K562 (cell line): Measurements from ENCODE around the gene KIAA1958. TPM values are rescaled to one million over a fixed set of nuclear protein-coding genes. Genes with fewer than 3 reads are reported as not detected.

Experiments used
- ATAC-seq: fragments of 200-7000 bp; cut with Tn5 transposase; 3 replicates; pipeline ENCODE4 v1.9.1; 2020; ENCODE audit warnings: moderate library complexity
- BruUV-seq: library from RNA; stranded (reverse); fragments of 400-500 nt; replicated peaks from 2 replicates; lab custom pipeline; 2021; lab: Mats Ljungman, UMichigan
- CTCF ChIA-PET: fragments of 300-600 bp; formaldehyde crosslinking; extraction: SDS; loops from one replicate; lab custom pipeline; 2021; ENCODE audit warnings: low intra/inter-chr PET ratio; lab: Yijun Ruan, JAX
- POLR2A ChIA-PET: fragments of 300-600, 350-650 bp; sonication (Branson Sonifier 250); formaldehyde crosslinking; extraction: SDS; loops from one replicate; lab custom pipeline; 2021; ENCODE audit warnings: antibody characterized with exemption, inconsistent platforms; lab: Yijun Ruan, JAX
- DNase-seq, 4 experiments: peaks; one replicate each; pipeline versions ENCODE4 v3.0.0 to v3.0.0-alpha.2; 2011 to 2018; ENCODE audit warnings: low spot score in 3 of 4, mixed read lengths in 3 of 4; ENCODE audit errors: extremely low read depth in 1 of 4
- FAIRE-seq: peaks from 2 replicates; lab custom pipeline; 2011; peaks lifted over from hg19 to GRCh38; lab: Jason Lieb, UNC
- H2AFZ ChIP-seq: 2 replicates; pipeline ENCODE4 v1.6.0; 2011; ENCODE audit warnings: low read depth, low read length, control low read depth, inconsistent platforms
- H3K27ac ChIP-seq: fragments of 200-600 bp; 3 replicates; pipeline ENCODE4 v1.8.0; 2011; ENCODE audit warnings: low read depth, mild to moderate bottlenecking, control low read depth, inconsistent platforms, low read length, moderate library complexity, mixed read lengths; ENCODE audit errors: extremely low read depth
- H3K27me3 ChIP-seq, 2 experiments: fragments of 300-600 bp in 1 of 2; 2 replicates in 1 of 2; 3 replicates in 1 of 2; pipeline versions ENCODE4 v1.6.0 to v1.8.0; 2011; ENCODE audit warnings: inconsistent platforms in 2 of 2, low read length in 2 of 2, mild to moderate bottlenecking in 1 of 2, mixed read lengths in 1 of 2, moderate library complexity in 1 of 2; ENCODE audit not compliant: control insufficient read depth in 2 of 2, insufficient read depth in 2 of 2
- H3K36me3 ChIP-seq: fragments of 300-600 bp; 3 replicates; pipeline ENCODE4 v1.8.0; 2011; ENCODE audit warnings: mild to moderate bottlenecking, low read length, inconsistent platforms; ENCODE audit not compliant: control insufficient read depth, insufficient read depth
- H3K4me1 ChIP-seq, 2 experiments: fragments of 200-600 bp in 1 of 2; replicated peaks in 1 of 2; 2 replicates in 1 of 2; 3 replicates in 1 of 2; pipeline versions ENCODE4 v1.5.1 to v1.8.0; 2011; ENCODE audit warnings: inconsistent platforms in 2 of 2, low read length in 2 of 2, mild to moderate bottlenecking in 1 of 2, mixed read lengths in 1 of 2, moderate library complexity in 1 of 2; ENCODE audit not compliant: control insufficient read depth in 2 of 2, insufficient read depth in 2 of 2
- H3K4me2 ChIP-seq: 2 replicates; pipeline ENCODE4 v1.6.1; 2011; ENCODE audit warnings: low read length, control low read depth, inconsistent platforms, mixed read lengths; ENCODE audit not compliant: insufficient read depth
- H3K4me3 ChIP-seq: fragments of 200-600 bp; sonication (generic), shearing (Covaris generic); 2 replicates; pipeline ENCODE4 v1.5.1; 2016; ENCODE audit warnings: control low read depth, inconsistent platforms
- H3K79me2 ChIP-seq: fragments of 200-600 bp; 3 replicates; pipeline ENCODE4 v1.8.0; 2011; ENCODE audit warnings: low read length, inconsistent platforms; ENCODE audit not compliant: control insufficient read depth, insufficient read depth
- H3K9ac ChIP-seq, 2 experiments: 2 replicates each; pipeline versions ENCODE4 v1.6.0 to v1.6.1; 2011; ENCODE audit warnings: low read depth in 2 of 2, low read length in 2 of 2, control low read depth in 1 of 2, inconsistent platforms in 1 of 2, mild to moderate bottlenecking in 1 of 2, mixed read lengths in 1 of 2; ENCODE audit not compliant: insufficient read depth in 1 of 2
- H3K9me1 ChIP-seq: one replicate; pipeline ENCODE4 v1.6.0; 2011; ENCODE audit warnings: inconsistent platforms, mild to moderate bottlenecking, low read length, moderate library complexity; ENCODE audit not compliant: control insufficient read depth, insufficient read depth
- H3K9me3 ChIP-seq: replicated peaks from 2 replicates; pipeline ENCODE4 v1.5.1; 2011; ENCODE audit warnings: low read depth, low read length, inconsistent platforms; ENCODE audit not compliant: control insufficient read depth, insufficient read depth
- H4K20me1 ChIP-seq: replicated peaks from 2 replicates; pipeline ENCODE4 v1.6.1; 2011; ENCODE audit warnings: low read length, inconsistent platforms, mixed read lengths; ENCODE audit not compliant: control insufficient read depth, insufficient read depth
- CBFB ChIP-seq: sonication (generic); formaldehyde crosslinking; IDR thresholded peaks from 2 replicates; pipeline ENCODE4 v1.4.0; 2020; ENCODE audit warnings: mild to moderate bottlenecking, missing genetic modification reagents
- E2F3 ChIP-seq: fragments of 250-450 bp; sonication (Bioruptor Pico); IDR thresholded peaks from 2 replicates; pipeline ENCODE4 v1.4.0; 2020; ENCODE audit warnings: mild to moderate bottlenecking
- ETV5 ChIP-seq: sonication (generic); formaldehyde crosslinking; IDR thresholded peaks from 2 replicates; pipeline ENCODE4 v1.4.0; 2020; ENCODE audit warnings: low read depth, mild to moderate bottlenecking, missing genetic modification reagents
- FOXM1 ChIP-seq, 2 experiments: fragments of 450-650 bp in 1 of 2; sonication (generic) in 1 of 2; formaldehyde crosslinking in 1 of 2; IDR thresholded peaks; 2 replicates each; pipeline versions ENCODE4 v1.6.1 to v1.9.0; 2017 to 2022; ENCODE audit warnings: low read depth in 2 of 2, mild to moderate bottlenecking in 2 of 2, missing genetic modification reagents in 1 of 2, moderate library complexity in 1 of 2
- LEF1 ChIP-seq: fragments of 450-650 bp; IDR thresholded peaks from 2 replicates; pipeline ENCODE4 v1.6.1; 2016; ENCODE audit warnings: mild to moderate bottlenecking
- MYBL2 ChIP-seq, 2 experiments: fragments of 450-650 bp in 1 of 2; sonication (generic) in 1 of 2; formaldehyde crosslinking in 1 of 2; IDR thresholded peaks; 2 replicates each; pipeline versions ENCODE4 v1.6.1 to v1.8.1; 2017 to 2022; ENCODE audit warnings: borderline replicate concordance in 1 of 2, inconsistent platforms in 1 of 2, low read depth in 1 of 2, mild to moderate bottlenecking in 1 of 2, missing genetic modification reagents in 1 of 2, moderate library complexity in 1 of 2
- RAD21 ChIP-seq, 2 experiments: fragments of 250-450 bp in 1 of 2; fragments of 450-650 bp in 1 of 2; sonication (Bioruptor Pico) in 1 of 2; formaldehyde crosslinking in 1 of 2; IDR thresholded peaks in 1 of 2; conservative IDR thresholded peaks in 1 of 2; 2 replicates each; pipeline versions ENCODE4 v1.4.0 to v1.8.0; 2020 to 2022; ENCODE audit warnings: mild to moderate bottlenecking in 2 of 2, moderate library complexity in 1 of 2
- SLC30A9 ChIP-seq: fragments of 250-450 bp; sonication (Bioruptor Pico); IDR thresholded peaks from 2 replicates; pipeline ENCODE4 v1.8.0; 2022; ENCODE audit warnings: mild to moderate bottlenecking, moderate library complexity
- WGBS: fragments of 100-300 bp; shearing (Covaris generic); methylation state at CpG from one replicate; pipeline ENCODE4 v1.1.6; 2016; ENCODE audit warnings: low coverage, mixed read lengths; ENCODE audit not compliant: insufficient coverage; ENCODE audit errors: missing lambda C conversion rate; 5-methylcytosine and 5-hydroxymethylcytosine counted together
- in situ Hi-C: fragments of 300-500 bp; cut with MboI; formaldehyde crosslinking; loops from 4 replicates; pipeline ENCODE4 v1.15.0; 2018; ENCODE audit warnings: inconsistent platforms, mixed read lengths
- intact Hi-C: fragments of 100-400 bp; cut with micrococcal nuclease; formaldehyde crosslinking; loops from 2 replicates; pipeline ENCODE4 v1.14.2; 2022
- polyA plus RNA-seq, 8 experiments: library from polyadenylated mRNA; depleted of rRNA in 4 of 8; stranded (reverse) in 5 of 8; unstranded in 3 of 8; fragments of >200 nt; fragmentation: Nextera tagmentation in 2 of 8; fragmentation: Illumina TruSeq in 1 of 8; extraction: Ambion mirVana in 2 of 8; extraction: Trizol in 1 of 8; gene quantifications; 2 replicates each; pipeline versions ENCODE4 v1.2.1 to v1.2.3, GENCODE V29; 2011 to 2014; ENCODE audit warnings: inconsistent platforms in 1 of 8, missing spikeins in 1 of 8
- total RNA-seq, 7 experiments: library from RNA; depleted of rRNA in 6 of 7; stranded (reverse); fragments of >200 nt in 6 of 7; fragmentation: Illumina TruSeq in 2 of 7; extraction: Trizol in 2 of 7; gene quantifications; 2 replicates each; pipeline versions ENCODE4 v1.2.1 to v1.2.3, GENCODE V29; 2011 to 2021; ENCODE audit warnings: low replicate concordance in 1 of 7
- TF ChIP-seq, protein P1 (sequence below): sonication (generic); formaldehyde crosslinking; IDR thresholded peaks from 2 replicates; pipeline ENCODE4 v1.8.0; 2022; ENCODE audit warnings: mild to moderate bottlenecking, missing genetic modification reagents
- TF ChIP-seq, protein P2 (sequence below): fragments of 450-650 bp; formaldehyde crosslinking; IDR thresholded peaks from 2 replicates; pipeline ENCODE4 v1.4.0; 2020; ENCODE audit warnings: mild to moderate bottlenecking, moderate library complexity
- TF ChIP-seq, protein P3 (sequence below): fragments of 450-650 bp; IDR thresholded peaks from 2 replicates; pipeline ENCODE4 v1.6.1; 2016
- TF ChIP-seq, protein P4 (sequence below): sonication (generic); formaldehyde crosslinking; IDR thresholded peaks from 2 replicates; pipeline ENCODE4 v1.9.0; 2022; ENCODE audit warnings: mild to moderate bottlenecking, missing genetic modification reagents

Gene KIAA1958
- total and polyA plus RNA-seq, 9 of the 15 experiments (the other 6 are each of a cell fraction or from before 2014, with no cell fraction given): 1.1 to 16.0 (median 10.1) TPM

DNA sequence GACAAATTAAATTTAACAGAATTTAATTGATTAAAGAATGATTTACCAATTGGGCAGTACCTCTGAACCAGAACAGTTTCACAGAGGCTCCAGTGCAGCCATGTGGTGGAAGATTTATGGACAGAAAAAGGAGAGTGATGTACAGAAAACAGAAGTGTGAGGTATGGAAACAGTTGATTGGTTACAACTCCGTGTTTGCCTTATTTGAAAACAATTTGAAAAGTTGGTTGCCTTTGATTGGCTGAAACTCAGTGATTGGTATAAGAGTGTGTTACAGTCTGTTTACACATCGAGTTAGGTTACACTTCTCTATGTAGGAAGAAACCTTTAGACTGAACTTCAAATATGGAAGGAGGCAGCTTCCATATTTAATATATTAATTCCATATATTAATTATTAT is 30.1 kb downstream of the KIAA1958 start:
- intact Hi-C loops: loop anchor here (5.0 kb wide), 1 partner anchor 46 kb away; no protein-coding TSS in a partner anchor
- H4K20me1 ChIP-seq: no peaks in the 10 kb centered on the region; the same call in 1 of the 2 replicates
- no peaks in the 10 kb centered on the region for H3K9me3 ChIP-seq
- H3K9me1 ChIP-seq: no peaks in the 10 kb centered on the region
- no peak overlapping the region for H3K9ac ChIP-seq
- DNase-seq (no peak), FAIRE-seq (no peak), ATAC-seq (no peak)
- H2AFZ ChIP-seq: no peak overlapping the region
- H3K27ac ChIP-seq: no peak overlapping the region
- H3K4me1 ChIP-seq: 0 out of 5 replicates have a peak, but pooled peaks cover 0 to 2% of the 10 kb centered on the region in 2 experiments
- WGBS: 45% methylated on average over 2 of the region's 2 CpGs
- peaks cover 14% of the 10 kb centered on the region; the same call in 2 of the 3 replicates for H3K79me2 ChIP-seq
- in situ Hi-C loops: no loop called here
- ChIA-PET POLR2A (interaction anchor here (2.1 kb wide), 1 partner anchor 25 kb away, joined by 4 read pairs; no protein-coding TSS in a partner anchor), CTCF (no interaction called here)
- H3K4me2 ChIP-seq: no peak overlapping the region
- no peaks in the 10 kb centered on the region for H3K27me3 ChIP-seq
- BruUV-seq: no TSS peak
- no peak overlapping the region for H3K4me3 ChIP-seq
- H3K36me3 ChIP-seq: no peaks in the 10 kb centered on the region
- no peak for TF ChIP-seq CBFB (CRISPR knock-in tag)
- peak; percentile 78 for TF ChIP-seq FOXM1 (IDR thresholded peaks at IDR 0.05; ENCODE audit: low read depth)
- no peak for TF ChIP-seq FOXM1 (CRISPR knock-in tag; IDR thresholded peaks at IDR 0.05; ENCODE audit: low read depth)
- TF ChIP-seq, protein P1, sequence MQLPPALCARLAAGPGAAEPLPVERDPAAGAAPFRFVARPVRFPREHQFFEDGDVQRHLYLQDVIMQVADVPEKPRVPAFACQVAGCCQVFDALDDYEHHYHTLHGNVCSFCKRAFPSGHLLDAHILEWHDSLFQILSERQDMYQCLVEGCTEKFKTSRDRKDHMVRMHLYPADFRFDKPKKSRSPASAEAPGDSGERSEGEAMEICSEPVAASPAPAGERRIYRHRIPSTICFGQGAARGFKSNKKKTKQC (CRISPR knock-in tag): no peak
- no peak for TF ChIP-seq RAD21 (CRISPR knock-in tag; conservative IDR thresholded peaks at IDR 0.05 in 1 of 2, IDR thresholded peaks at IDR 0.05 in 1 of 2)
- TF ChIP-seq, protein P2, sequence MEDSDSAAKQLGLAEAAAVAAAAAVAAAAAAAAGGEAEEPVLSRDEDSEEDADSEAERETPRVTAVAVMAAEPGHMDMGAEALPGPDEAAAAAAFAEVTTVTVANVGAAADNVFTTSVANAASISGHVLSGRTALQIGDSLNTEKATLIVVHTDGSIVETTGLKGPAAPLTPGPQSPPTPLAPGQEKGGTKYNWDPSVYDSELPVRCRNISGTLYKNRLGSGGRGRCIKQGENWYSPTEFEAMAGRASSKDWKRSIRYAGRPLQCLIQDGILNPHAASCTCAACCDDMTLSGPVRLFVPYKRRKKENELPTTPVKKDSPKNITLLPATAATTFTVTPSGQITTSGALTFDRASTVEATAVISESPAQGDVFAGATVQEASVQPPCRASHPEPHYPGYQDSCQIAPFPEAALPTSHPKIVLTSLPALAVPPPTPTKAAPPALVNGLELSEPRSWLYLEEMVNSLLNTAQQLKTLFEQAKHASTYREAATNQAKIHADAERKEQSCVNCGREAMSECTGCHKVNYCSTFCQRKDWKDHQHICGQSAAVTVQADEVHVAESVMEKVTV (CRISPR knock-in tag): no peak
- no peak for TF ChIP-seq ETV5 (CRISPR knock-in tag)
- no peak for TF ChIP-seq E2F3 (CRISPR knock-in tag)
- peak; percentile 76 for TF ChIP-seq MYBL2 (IDR thresholded peaks at IDR 0.05; ENCODE audit: low read depth)
- TF ChIP-seq MYBL2 (CRISPR knock-in tag; IDR thresholded peaks at IDR 0.05; ENCODE audit: borderline replicate concordance): no peak
- TF ChIP-seq, protein P3, sequence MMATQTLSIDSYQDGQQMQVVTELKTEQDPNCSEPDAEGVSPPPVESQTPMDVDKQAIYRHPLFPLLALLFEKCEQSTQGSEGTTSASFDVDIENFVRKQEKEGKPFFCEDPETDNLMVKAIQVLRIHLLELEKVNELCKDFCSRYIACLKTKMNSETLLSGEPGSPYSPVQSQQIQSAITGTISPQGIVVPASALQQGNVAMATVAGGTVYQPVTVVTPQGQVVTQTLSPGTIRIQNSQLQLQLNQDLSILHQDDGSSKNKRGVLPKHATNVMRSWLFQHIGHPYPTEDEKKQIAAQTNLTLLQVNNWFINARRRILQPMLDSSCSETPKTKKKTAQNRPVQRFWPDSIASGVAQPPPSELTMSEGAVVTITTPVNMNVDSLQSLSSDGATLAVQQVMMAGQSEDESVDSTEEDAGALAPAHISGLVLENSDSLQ: peak; percentile 46; the same call in 1 of the 2 replicates
- TF ChIP-seq, protein P4, sequence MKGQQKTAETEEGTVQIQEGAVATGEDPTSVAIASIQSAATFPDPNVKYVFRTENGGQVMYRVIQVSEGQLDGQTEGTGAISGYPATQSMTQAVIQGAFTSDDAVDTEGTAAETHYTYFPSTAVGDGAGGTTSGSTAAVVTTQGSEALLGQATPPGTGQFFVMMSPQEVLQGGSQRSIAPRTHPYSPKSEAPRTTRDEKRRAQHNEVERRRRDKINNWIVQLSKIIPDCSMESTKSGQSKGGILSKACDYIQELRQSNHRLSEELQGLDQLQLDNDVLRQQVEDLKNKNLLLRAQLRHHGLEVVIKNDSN (CRISPR knock-in tag): no peak
- TF ChIP-seq LEF1: no peak
- TF ChIP-seq SLC30A9 (CRISPR knock-in tag): no peak
